Femur (tissue), 1 donor: Measurements from ENCODE around the gene DRC7.
A peak's percentile ranks its signal among the peaks of the same experiment; 100 is the strongest.
"Not testable (repeated sequence)": the region's sequence is repeated elsewhere in the genome, so short reads cannot be mapped to it uniquely, and the experiment has no call there.

Experiments used
- DNase-seq: peaks from one replicate; pipeline ENCODE4 v3.0.0-alpha.2; 2017

Gene DRC7

DNA sequence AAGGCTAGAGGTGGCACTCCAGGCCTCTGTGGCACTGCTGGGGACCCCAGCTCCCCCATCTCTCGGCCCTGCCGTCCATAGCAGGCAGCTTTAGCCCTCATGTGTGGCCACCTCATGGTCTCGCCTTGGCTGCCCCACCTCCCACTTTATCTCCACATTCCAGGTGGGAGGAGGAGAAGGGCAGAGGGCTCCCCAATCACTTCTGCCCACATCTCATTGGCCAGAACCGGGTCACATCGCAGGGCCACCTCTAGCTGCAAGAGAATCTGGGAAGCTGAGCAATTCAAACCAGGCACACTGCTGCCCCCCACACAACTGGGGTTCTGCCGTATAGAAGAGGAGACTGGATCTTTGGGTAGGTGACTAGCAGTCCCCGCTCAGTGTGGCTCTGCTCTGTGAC is 1.6 kb downstream of the DRC7 start:
- no peak for DNase-seq

DNA sequence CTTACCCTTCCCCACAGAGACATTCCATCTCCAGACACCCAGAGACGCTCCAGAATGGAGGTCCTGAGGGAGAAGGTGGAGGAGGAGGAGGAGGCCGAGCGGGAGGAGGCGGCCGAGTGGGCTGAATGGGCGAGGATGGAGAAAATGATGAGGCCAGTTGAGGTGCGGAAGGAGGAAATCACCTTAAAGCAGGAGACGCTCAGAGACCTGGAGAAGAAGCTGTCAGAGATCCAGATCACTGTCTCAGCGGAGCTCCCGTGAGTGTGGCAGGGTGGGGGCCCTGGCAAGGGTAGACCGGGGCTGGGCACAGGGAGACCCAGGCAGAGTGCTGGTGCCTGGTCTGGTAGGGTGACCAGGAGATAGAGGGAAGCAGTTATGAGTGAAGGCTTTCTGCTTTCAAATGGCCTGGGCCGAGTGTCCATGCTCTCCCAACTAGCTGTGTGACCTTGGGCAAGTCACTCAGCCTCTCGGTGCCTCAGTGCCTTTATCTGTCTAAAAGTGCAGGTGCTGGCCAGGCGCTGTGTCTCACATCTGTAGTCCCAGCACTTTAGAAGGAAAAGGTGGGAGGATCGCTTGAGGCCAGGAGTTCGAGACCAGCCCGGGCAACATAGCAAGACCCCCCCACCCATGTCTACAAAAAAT is 3.4 kb downstream of the DRC7 start:
- DNase-seq: no peak

DNA sequence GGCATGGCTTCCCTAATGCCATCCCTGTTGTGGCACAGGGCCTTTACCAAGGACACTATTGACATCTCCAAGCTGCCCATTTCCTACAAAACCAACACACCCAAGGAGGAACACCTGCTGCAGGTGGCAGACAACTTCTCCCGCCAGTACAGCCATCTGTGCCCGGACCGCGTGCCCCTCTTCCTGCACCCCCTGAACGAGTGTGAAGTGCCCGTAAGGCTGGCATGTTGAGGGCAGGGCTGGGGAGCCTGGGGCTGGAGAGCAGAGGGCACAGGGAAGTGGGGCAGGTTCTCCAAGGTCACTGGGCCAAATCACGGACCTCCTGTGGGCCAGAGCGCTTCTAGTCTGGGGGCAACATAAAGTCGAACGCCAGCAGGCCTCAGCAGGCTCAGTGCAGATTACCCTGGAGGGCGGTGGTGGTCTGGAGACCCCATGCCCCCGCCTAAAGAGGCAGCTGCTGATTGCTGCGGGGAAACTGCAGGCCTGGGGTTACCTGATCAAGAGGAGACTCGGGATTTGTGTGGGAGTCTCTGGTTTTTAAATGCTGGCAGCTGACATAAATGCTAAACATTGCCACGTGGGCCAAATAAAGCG is 4.3 kb downstream of the DRC7 start:
- DNase-seq: no peak

- no peak for DNase-seq
These were observed 4.9 kb downstream of the DRC7 start for GRCh38 chr16:57699481-57699880.

- no peak for DNase-seq
These were observed 5.3 kb downstream of the DRC7 start for GRCh38 chr16:57699899-57700298.

- no peak for DNase-seq
These were observed 6.4 kb downstream of the DRC7 start for GRCh38 chr16:57700781-57701551.

DNA sequence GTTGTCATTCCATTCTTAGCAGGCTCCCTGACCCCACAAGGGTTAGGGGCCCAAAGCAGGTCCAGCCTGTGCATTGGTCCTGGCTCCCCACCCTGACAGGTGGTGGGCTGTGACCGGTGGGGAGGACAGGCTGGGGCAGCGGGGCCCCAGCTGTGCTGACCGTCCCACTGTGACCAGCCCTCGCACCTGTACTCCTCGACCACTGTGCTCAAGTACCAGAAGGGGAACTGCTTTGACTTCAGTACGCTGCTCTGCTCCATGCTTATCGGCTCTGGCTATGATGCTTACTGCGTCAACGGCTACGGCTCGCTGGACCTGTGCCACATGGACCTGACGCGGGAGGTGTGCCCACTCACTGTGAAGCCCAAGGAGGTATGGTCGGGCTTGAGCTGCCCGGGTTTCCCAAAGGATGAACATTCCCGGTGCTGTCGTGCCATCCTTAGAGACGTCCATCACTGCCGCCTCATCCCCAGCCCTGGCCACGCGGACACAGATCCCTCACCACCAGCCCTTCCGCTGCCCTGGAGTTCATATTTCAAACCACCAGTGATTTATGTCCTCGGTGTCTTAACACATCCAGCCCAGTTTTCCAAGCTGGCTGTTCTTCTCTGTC is 7.3 kb downstream of the DRC7 start:
- no peak for DNase-seq

GRCh38 chr16:57703416-57704010 is 8.9 kb downstream of the DRC7 start:
- DNase-seq: no peak

DNA sequence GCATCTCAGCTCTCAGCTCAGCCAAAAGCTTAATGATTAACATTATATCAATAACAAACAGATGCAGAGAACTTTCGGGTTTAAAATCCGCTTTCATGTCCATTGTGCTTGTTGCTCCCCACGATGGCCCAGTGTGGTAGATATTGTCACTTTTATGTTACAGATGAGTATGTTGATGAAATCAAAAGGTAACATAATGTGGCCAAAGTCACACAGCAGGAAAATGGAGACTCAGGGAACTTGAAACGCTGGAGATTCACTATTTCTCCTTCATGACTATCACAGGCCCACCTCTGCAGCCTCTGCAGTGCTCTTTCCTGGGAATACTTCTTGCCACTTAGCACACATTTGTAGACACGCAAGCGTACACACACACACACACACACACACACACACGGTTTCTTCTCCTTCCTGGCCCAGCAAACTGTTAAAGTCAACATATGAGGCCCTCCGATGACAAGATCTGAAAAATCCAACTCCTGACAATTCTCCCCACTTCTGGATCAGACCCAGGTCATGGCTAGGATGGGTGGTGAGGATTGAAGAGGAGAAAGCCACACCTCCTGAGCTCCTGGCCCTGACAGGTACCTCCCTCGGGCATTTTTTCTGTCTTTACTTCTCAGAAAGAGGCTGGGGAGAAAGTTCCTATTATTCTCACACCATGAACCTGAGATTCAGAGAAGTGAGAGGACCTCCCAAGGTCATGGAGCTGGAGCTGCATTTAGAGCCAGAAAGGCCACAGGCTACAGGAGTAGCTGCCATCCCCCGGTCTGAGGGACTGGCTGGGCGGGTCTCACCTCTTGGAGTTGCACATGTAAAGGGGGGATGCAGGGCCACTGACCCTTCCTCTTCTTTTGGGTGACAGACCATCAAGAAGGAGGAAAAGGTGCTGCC is 9.7 kb downstream of the DRC7 start:
- no peak for DNase-seq

DNA sequence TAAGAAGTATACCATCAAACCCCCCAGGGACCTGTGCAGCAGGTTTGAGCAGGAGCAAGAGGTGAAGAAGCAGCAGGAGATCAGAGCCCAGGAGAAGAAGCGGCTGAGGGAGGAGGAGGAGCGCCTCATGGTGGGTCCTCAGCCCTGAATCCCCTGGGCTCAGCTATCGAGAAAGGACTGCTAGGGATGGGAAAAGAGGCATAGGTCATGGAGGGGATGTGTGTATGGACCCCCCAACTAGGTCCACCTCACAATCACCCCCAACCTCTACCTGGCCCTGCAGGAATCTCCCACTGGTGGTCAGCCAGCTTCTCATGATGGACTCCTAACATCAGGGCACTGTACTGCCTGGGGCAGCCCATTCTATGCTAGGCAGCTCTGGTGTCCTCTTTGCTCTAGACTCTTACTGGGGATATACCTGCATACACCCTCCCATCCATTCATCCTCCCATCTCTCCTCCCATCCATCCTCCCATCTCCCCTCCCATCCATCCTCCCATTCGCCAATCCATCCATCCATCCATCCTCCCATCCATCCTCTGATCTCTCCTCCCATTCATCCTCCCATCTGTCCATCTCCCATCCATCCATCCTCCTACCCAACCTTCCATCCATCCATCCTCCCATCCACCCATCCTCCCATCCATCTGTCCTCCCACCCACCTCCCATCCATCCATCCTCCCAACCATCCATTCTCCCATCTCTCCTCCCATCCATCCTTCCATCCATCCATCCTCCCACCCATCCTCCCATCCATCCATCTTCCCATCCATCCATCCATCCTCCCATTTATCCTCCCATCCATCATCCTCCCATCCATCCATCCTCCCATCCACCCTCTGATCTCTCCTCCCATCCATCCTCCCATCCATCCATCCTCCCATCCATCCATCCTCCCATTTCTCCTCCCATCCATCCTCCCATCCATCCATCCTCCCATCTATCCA is 10.6 kb downstream of the DRC7 start:
- no peak for DNase-seq

- DNase-seq: no peak
These were observed 12.1 kb downstream of the DRC7 start for GRCh38 chr16:57706717-57707116.

DNA sequence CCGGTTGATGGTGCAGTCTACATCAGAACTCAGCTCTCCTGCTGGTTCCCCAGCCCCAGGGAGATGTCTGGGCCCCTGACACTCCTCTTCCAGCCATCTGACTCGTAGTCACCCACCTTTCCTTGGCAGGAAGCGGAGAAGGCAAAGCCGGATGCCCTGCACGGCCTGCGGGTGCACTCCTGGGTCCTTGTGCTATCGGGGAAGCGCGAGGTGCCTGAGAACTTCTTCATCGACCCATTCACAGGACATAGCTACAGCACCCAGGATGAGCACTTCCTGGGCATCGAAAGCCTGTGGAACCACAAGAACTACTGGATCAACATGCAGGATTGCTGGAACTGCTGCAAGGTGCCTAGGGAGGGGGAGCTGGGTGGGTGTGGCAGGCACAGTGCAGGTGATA is 12.7 kb downstream of the DRC7 start:
- DNase-seq: no peak

- DNase-seq: no peak
These were observed 13.6 kb downstream of the DRC7 start for GRCh38 chr16:57708168-57708567.

DNA sequence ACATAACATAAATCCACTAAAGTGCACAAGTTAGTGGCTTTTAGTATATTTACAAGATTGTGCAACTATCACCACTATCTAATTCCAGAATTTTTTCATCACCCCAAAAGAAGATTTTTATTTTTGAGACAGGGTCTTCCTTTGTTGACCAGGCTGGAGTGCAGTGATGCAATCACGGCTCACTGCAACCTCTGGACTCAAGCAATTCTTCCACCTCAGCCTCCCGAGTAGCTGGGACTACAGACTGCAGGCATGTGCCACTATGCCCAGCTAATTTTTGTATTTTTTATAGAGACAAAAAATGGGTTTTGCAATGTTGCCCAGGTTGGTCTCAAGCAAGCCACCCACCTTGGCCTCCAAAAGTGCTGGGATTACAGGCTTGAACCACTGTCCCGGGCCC is 15.1 kb downstream of the DRC7 start:
- DNase-seq: no peak

DNA sequence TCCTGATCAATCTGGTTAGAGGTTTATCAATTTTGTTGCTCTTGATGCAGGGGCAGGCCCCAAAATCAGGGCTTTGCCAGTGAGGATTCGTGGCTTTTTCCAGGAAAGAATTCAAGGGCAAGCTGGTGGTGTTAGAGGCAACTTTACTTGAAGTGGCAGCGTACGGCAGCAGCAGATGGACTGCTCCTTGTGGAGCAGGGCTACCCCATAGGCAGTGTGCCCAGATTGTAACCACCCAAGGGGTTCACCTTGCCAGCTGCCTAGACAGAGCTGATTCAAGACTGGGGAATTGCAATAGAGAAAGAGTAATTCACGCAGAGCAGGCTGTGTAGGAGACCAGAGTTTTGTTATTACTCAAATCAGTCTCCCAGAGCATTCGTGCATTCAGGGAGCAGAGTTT is 16.7 kb downstream of the DRC7 start:
- no peak for DNase-seq

- no peak for DNase-seq
These were observed 17.4 kb downstream of the DRC7 start for GRCh38 chr16:57711993-57712392.

DNA sequence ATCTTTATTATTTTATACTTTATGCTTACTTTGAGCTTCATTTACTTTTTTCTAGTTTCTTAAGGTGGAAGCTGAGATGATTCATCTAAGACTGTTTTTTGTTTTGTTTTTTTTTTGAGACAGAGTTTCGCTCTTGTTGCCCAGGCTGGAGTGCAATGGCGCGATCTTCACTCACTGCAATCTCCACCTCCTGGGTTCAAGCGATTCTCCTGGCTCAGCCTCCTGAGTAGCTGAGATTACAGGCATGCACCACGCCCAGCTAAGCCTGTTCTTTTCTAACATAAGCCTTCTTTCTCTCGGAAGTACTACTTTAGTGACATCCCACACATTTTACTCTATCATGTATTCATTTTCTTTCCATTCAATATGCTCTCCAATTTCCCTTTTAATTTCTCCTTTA is 18.0 kb downstream of the DRC7 start:
- not testable (repeated sequence) for DNase-seq

DNA sequence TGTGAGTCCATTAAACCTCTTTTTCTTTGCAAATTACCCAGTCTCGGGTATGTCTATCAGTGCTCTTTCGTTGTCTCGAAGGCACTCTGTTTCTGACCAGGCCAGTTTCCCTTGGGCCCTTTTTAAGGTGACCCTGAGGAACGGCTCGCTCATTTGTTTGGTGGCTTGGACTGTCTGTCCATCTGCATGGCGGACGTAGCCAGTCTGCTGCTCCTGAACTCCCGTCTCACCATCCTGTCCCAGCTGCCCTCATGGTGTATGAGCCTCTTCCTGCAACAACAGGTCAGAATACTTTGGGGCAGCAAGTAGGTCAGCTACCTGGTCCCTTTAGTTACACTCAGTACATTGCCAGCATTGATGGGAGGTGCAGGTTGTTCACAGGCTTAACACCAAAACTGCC is 19.0 kb downstream of the DRC7 start:
- DNase-seq: no peak

DNA sequence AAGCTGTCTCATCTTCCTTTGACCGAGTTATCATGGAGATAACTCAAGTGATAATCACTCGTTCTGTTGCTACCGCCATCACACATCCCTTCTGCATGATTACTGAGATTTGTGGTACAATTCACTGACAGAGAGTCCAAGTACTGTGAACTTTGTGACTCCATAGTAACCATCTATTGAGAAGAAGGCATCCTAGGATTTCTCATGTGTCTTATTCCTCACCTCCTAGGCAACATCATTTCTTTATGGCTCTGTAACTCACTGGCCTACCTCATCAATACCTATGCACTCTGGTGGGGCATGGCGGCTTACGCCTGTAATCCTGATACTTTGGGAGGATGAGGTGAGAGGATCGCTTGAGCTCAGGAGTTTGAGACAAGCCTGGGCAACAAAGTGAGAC is 19.4 kb downstream of the DRC7 start:
- no peak for DNase-seq

GRCh38 chr16:57720142-57720575 is 25.6 kb downstream of the DRC7 start:
- DNase-seq: peak; percentile 58
